ENCODE measurements around the gene TMEM117. TPM values are rescaled to one million over a fixed set of nuclear protein-coding genes. Genes with fewer than 3 reads are reported as not detected.
"Not testable (repeated sequence)": the region's sequence is repeated elsewhere in the genome, so short reads cannot be mapped to it uniquely, and the experiment has no call there.

The TMEM117 gene
- polyA plus RNA-seq, 1 donor (not counting 4 experiments of a cell fraction or from before 2014, with no cell fraction given), result 8.5 TPM

GRCh38 chr12:44025499-44025898, 189.6 kb downstream of the TMEM117 start:
- H3K4me1 ChIP-seq (ENCODE audit: control insufficient read depth, extremely low read depth, insufficient read depth, low read length), result peaks cover 3% of the 10 kb centered on the region
- dilution Hi-C loops (cut with MboI; ENCODE audit: extremely low pct_ligation_motif_present, low sequenced_read_pairs), result no loop called here
- FAIRE-seq, result no peak
- TF ChIP-seq CTCF (optimal IDR thresholded peaks at IDR 0.05 in 1 of 3, IDR thresholded peaks at IDR 0.05 in 1 of 3, conservative IDR thresholded peaks at IDR 0.05 in 1 of 3; ENCODE audit: extremely low read depth in 1 of 3, insufficient read depth in 2 of 3, low read length in 3 of 3), result no peak
- H2AFZ ChIP-seq (ENCODE audit: control insufficient read depth, low read length), result no peak overlapping the region
- H3K4me2 ChIP-seq (ENCODE audit: control insufficient read depth, extremely low read depth, insufficient read depth, low read depth, low read length), result no peak overlapping the region
- H3K9ac ChIP-seq (ENCODE audit: control insufficient read depth, extremely low read depth, insufficient read depth, low read length), result no peak overlapping the region
- H3K9me3 ChIP-seq (ENCODE audit: control insufficient read depth, low read depth, low read length), result no peaks in the 10 kb centered on the region
- no peaks in the 10 kb centered on the region for H3K36me3 ChIP-seq (ENCODE audit: control insufficient read depth in 2 of 2, extremely low read depth in 1 of 2, insufficient read depth in 2 of 2, low read length in 2 of 2)
- H3K79me2 ChIP-seq (ENCODE audit: control insufficient read depth, insufficient read depth, low read length), result no peaks in the 10 kb centered on the region
- no peaks in the 10 kb centered on the region for H4K20me1 ChIP-seq (ENCODE audit: control insufficient read depth, extremely low read depth, insufficient read depth, low read length)
- no peak overlapping the region for H3K4me3 ChIP-seq (ENCODE audit: control insufficient read depth in 2 of 3, extremely low read depth in 1 of 3, insufficient read depth in 2 of 3, low read depth in 1 of 3, low read length in 3 of 3)
- H3K27me3 ChIP-seq (ENCODE audit: control insufficient read depth, extremely low read depth, insufficient read depth, low read length), result no peaks in the 10 kb centered on the region
- no peaks in the 10 kb centered on the region for H3K9me1 ChIP-seq (ENCODE audit: control insufficient read depth, extremely low read depth, insufficient read depth, low read length)
- no peak overlapping the region for H3K27ac ChIP-seq (ENCODE audit: control insufficient read depth, insufficient read depth, low read length)
- no peak for DNase-seq (ENCODE audit: low read depth, low spot score)

GRCh38 chr12:44026046-44026445, 190.2 kb downstream of the TMEM117 start:
- no peak overlapping the region for H3K4me3 ChIP-seq (ENCODE audit: control insufficient read depth in 2 of 3, extremely low read depth in 1 of 3, insufficient read depth in 2 of 3, low read depth in 1 of 3, low read length in 3 of 3)
- peaks cover 3% of the 10 kb centered on the region for H3K4me1 ChIP-seq (ENCODE audit: control insufficient read depth, extremely low read depth, insufficient read depth, low read length)
- no peak overlapping the region for H3K4me2 ChIP-seq (ENCODE audit: control insufficient read depth, extremely low read depth, insufficient read depth, low read depth, low read length)
- H3K27ac ChIP-seq (ENCODE audit: control insufficient read depth, insufficient read depth, low read length), result no peak overlapping the region
- dilution Hi-C loops (cut with MboI; ENCODE audit: extremely low pct_ligation_motif_present, low sequenced_read_pairs), result no loop called here
- H3K9ac ChIP-seq (ENCODE audit: control insufficient read depth, extremely low read depth, insufficient read depth, low read length), result no peak overlapping the region
- no peaks in the 10 kb centered on the region for H3K79me2 ChIP-seq (ENCODE audit: control insufficient read depth, insufficient read depth, low read length)
- H3K9me1 ChIP-seq (ENCODE audit: control insufficient read depth, extremely low read depth, insufficient read depth, low read length), result no peaks in the 10 kb centered on the region
- no peak overlapping the region for H2AFZ ChIP-seq (ENCODE audit: control insufficient read depth, low read length)
- no peaks in the 10 kb centered on the region for H3K27me3 ChIP-seq (ENCODE audit: control insufficient read depth, extremely low read depth, insufficient read depth, low read length)
- FAIRE-seq (no peak), DNase-seq (ENCODE audit: low read depth, low spot score) (no peak)
- H3K36me3 ChIP-seq (ENCODE audit: control insufficient read depth in 2 of 2, extremely low read depth in 1 of 2, insufficient read depth in 2 of 2, low read length in 2 of 2), result no peaks in the 10 kb centered on the region
- TF ChIP-seq EZH2 (IDR thresholded peaks at IDR 0.05; ENCODE audit: low read length) (no peak), CTCF (optimal IDR thresholded peaks at IDR 0.05 in 1 of 3, IDR thresholded peaks at IDR 0.05 in 1 of 3, conservative IDR thresholded peaks at IDR 0.05 in 1 of 3; ENCODE audit: extremely low read depth in 1 of 3, insufficient read depth in 2 of 3, low read length in 3 of 3) (no peak)
- no peaks in the 10 kb centered on the region for H4K20me1 ChIP-seq (ENCODE audit: control insufficient read depth, extremely low read depth, insufficient read depth, low read length)
- H3K9me3 ChIP-seq (ENCODE audit: control insufficient read depth, low read depth, low read length), result no peaks in the 10 kb centered on the region

- H3K4me2 ChIP-seq (ENCODE audit: control insufficient read depth, extremely low read depth, insufficient read depth, low read depth, low read length); H3K9me1 ChIP-seq (ENCODE audit: control insufficient read depth, extremely low read depth, insufficient read depth, low read length); H3K79me2 ChIP-seq (ENCODE audit: control insufficient read depth, insufficient read depth, low read length); H3K4me1 ChIP-seq (ENCODE audit: control insufficient read depth, extremely low read depth, insufficient read depth, low read length); H3K36me3 ChIP-seq (ENCODE audit: control insufficient read depth in 2 of 2, extremely low read depth in 1 of 2, insufficient read depth in 2 of 2, low read length in 2 of 2); FAIRE-seq; H3K27me3 ChIP-seq (ENCODE audit: control insufficient read depth, extremely low read depth, insufficient read depth, low read length); H3K9me3 ChIP-seq (ENCODE audit: control insufficient read depth, low read depth, low read length); DNase-seq (ENCODE audit: low read depth, low spot score); H3K4me3 ChIP-seq (ENCODE audit: control insufficient read depth in 2 of 3, extremely low read depth in 1 of 3, insufficient read depth in 2 of 3, low read depth in 1 of 3, low read length in 3 of 3); H2AFZ ChIP-seq (ENCODE audit: control insufficient read depth, low read length); H4K20me1 ChIP-seq (ENCODE audit: control insufficient read depth, extremely low read depth, insufficient read depth, low read length); dilution Hi-C loops (cut with MboI; ENCODE audit: extremely low pct_ligation_motif_present, low sequenced_read_pairs); H3K27ac ChIP-seq (ENCODE audit: control insufficient read depth, insufficient read depth, low read length); H3K9ac ChIP-seq (ENCODE audit: control insufficient read depth, extremely low read depth, insufficient read depth, low read length): not testable (repeated sequence)
Observed at GRCh38 chr12:44026926-44027325, 191.0 kb downstream of the TMEM117 start.

All from keratinocyte (primary cell).